ENCODE data around the gene CAPZA1. TPM values are rescaled to one million over a fixed set of nuclear protein-coding genes. Genes with fewer than 3 reads are reported as not detected.

Gene CAPZA1
- total and polyA plus RNA-seq, 2 of the 8 experiments (the other 6 are each of a cell fraction or from before 2014, with no cell fraction given) = 48.9 to 107 TPM

DNA sequence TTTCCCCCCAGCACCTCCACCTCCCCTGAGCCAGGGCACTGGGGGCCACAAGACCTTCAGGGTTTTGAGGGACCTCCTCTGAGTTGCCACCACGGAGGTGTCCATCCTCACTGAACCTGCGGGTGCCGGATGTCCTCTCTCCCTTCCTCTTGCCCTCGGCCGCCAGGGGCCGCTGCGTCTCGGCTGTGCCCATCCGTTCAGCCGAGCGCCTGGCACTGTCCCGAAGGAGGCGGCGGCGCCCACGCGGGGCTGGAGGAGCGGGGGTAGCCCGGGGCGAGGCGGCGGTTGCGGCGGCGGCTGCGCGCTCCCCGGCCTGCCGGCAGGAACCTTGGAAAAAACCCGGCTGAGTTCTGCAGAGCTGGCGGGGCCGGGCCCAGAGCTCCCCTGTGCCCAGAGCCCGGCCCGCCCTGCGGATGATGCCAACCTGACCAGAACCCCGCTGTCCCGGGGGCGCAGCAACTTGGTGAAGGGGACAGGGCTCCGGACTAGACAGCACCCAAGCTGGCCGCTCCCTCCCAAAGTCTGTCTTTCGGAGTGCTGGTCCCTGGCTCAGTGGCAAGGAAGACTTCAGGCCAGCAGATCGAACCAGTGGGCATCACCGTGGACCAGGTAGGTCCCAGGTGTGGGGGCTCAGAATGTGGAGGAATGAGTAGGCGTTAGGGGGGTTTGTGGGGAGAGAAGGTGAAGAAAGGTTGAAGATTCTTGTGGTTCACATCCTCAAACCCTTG lies 99.2 kb downstream of the CAPZA1 start (continued):
- TF ChIP-seq KDM4A (IDR thresholded peaks at IDR 0.05; ENCODE audit: low read depth, low read length, severe bottlenecking) = peak; percentile 24
- no peak for TF ChIP-seq TEAD4 (IDR thresholded peaks at IDR 0.05; ENCODE audit: low read depth, low read length)
- peak; percentile 26; the same call in 1 of the 2 replicates for TF ChIP-seq TBP (IDR thresholded peaks at IDR 0.05; ENCODE audit: low read depth, low read length)
- TF ChIP-seq CTBP2 (IDR thresholded peaks at IDR 0.05; ENCODE audit: borderline replicate concordance, insufficient read depth, insufficient read length, low read length) = peak; percentile 57
- peak; percentile 78 to 89 for TF ChIP-seq RAD21 (IDR thresholded peaks at IDR 0.05 in 1 of 2, conservative IDR thresholded peaks at IDR 0.05 in 1 of 2; ENCODE audit: low read depth in 2 of 2, low read length in 2 of 2)
- TF ChIP-seq, protein P1, sequence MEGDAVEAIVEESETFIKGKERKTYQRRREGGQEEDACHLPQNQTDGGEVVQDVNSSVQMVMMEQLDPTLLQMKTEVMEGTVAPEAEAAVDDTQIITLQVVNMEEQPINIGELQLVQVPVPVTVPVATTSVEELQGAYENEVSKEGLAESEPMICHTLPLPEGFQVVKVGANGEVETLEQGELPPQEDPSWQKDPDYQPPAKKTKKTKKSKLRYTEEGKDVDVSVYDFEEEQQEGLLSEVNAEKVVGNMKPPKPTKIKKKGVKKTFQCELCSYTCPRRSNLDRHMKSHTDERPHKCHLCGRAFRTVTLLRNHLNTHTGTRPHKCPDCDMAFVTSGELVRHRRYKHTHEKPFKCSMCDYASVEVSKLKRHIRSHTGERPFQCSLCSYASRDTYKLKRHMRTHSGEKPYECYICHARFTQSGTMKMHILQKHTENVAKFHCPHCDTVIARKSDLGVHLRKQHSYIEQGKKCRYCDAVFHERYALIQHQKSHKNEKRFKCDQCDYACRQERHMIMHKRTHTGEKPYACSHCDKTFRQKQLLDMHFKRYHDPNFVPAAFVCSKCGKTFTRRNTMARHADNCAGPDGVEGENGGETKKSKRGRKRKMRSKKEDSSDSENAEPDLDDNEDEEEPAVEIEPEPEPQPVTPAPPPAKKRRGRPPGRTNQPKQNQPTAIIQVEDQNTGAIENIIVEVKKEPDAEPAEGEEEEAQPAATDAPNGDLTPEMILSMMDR (IDR thresholded peaks at IDR 0.05; ENCODE audit: control extremely low read depth in 1 of 3, insufficient read depth in 1 of 3, low read depth in 1 of 3, low read length in 3 of 3) = peak in 2 of 3 experiments; percentile 86 to 94; a peak in 3 of 4 replicates
